NCI-H1417 (cell line): Measurements from ENCODE around the gene CTSC.
A peak's percentile ranks its signal among the peaks of the same experiment; 100 is the strongest.
"Not testable (repeated sequence)": the region's sequence is repeated elsewhere in the genome, so short reads cannot be mapped to it uniquely, and the experiment has no call there.

Experiments
- DNase-seq, 3 experiments: peaks; one replicate each; lab custom pipeline; 2025; lab: John Stamatoyannopoulos, UW

Gene CTSC

DNA sequence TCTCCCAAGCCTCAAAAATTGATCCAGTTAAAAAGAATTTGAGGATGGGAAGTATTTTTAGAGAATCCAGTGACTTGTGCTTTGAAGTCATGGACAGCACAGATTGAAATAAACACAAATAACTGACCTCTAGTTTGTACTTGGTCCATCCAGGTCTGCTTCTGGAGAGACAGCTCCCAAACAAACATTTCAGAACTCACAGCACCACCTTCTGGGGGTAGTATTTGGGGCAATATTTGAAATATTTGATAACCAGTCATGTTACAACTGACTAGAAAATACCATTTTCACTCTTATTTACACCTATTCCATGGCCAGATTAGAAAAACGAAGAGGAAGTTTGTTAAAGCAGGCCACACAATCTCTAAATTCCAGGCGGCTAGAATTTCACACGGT lies 56.2 kb downstream of the CTSC start:
- DNase-seq, result peak in 1 of 3 experiments; percentile 17

- DNase-seq, result no peak
Measured at GRCh38 chr11:88280673-88281316, 56.7 kb downstream of the CTSC start.

GRCh38 chr11:88277349-88277915 lies 60.1 kb downstream of the CTSC start:
- DNase-seq, result no peak

GRCh38 chr11:88275636-88276035 lies 61.9 kb downstream of the CTSC start:
- DNase-seq, result peak in 2 of 3 experiments; percentile 55 to 88

- no peak for DNase-seq
Measured at GRCh38 chr11:88266919-88267318, 70.6 kb downstream of the CTSC start.

GRCh38 chr11:88266157-88266556 lies 71.4 kb downstream of the CTSC start:
- no peak for DNase-seq

DNA sequence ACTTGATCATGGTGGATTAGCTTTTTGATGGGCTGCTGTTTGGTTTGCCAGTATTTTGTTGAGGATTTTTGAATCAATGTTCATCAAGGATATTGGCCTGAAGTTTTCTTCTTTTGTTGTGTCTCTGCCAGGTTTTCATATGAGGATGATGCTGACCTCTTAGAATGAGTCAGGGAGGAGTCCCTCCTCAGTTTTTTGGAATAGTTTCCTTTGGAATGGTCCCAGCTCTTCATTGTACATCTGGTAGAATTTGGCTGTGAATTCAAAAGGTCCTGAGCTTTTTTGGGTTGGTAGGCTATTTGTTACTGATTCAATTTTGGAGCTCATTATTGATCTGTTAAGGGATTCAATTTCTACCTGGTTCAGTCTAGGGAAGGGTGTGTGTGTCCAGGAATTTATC lies 78.1 kb downstream of the CTSC start:
- no peak for DNase-seq

- DNase-seq, result no peak
Measured at GRCh38 chr11:88252208-88252607, 85.3 kb downstream of the CTSC start.

- peak in 2 of 3 experiments; percentile 65 to 92 for DNase-seq
Measured at GRCh38 chr11:88250566-88251242, 86.8 kb downstream of the CTSC start.

DNA sequence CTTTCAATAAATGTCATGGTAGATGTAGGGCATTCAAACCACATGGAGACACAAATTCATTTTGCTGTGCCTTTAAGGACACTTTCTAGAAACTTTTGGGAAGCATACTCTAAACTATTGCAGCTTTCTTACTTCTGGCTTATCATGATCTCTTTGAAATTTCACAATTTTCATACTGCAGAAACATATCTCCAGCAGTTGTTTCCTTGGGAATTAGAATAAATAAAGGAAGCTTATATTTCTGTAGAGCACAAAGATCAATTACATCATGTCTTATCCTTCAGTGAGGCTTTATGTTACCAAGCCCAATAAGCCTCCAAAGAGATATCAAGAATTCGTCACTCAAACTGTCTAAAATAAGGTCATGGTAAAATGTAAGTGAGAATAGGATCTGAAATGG lies 87.8 kb downstream of the CTSC start:
- peak in 1 of 3 experiments; percentile 23 for DNase-seq

DNA sequence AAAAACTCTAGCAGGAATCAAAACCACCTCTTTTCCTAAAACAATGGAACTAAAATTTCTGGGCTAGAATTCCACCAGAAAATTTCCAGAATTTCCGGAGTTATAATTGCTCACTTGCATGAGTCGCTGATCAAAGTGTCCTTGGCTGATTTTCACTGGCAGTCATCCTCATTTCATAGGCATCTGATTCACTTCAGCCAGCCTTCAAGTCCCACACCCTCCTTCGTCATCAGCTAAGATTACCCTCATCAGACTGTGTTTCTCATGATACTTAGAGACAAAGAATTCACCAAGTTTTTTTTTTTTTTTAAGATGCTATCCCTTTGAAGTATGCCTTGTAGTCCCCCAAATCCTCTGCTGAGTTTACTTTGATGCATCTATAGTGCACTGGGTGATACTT lies 90.8 kb downstream of the CTSC start:
- DNase-seq, result no peak

GRCh38 chr11:88245576-88245975 lies 92.0 kb downstream of the CTSC start:
- not testable (repeated sequence) for DNase-seq
